HG03060 (cell line): ENCODE measurements around the gene DYRK3.
"Not testable (repeated sequence)": the region's sequence is repeated elsewhere in the genome, so short reads cannot be mapped to it uniquely, and the experiment has no call there.

Experiments
- ATAC-seq: cut with Tn5 transposase; IDR thresholded peaks from one replicate; pipeline ENCODE4 v1.9.1; 2021; ENCODE audit warnings: low read depth, moderate number of reproducible peaks; ENCODE audit not compliant: unreplicated experiment

Gene DYRK3

GRCh38 chr1:206635080-206635977 lies at the start of gene DYRK3:
Gene DYRK3 (plus strand): TSS chr1:206635536. CDS start chr1:206635704, 168 bp downstream.
- peak; percentile 40 for ATAC-seq

GRCh38 chr1:206586501-206587445 lies 48.6 kb upstream of the DYRK3 start:
- no peak for ATAC-seq

GRCh38 chr1:206587904-206588303 lies 47.4 kb upstream of the DYRK3 start:
- ATAC-seq: no peak

- no peak for ATAC-seq
These were observed 46.8 kb upstream of the DYRK3 start for GRCh38 chr1:206588492-206588891.

GRCh38 chr1:206589206-206589605 lies 46.1 kb upstream of the DYRK3 start:
- no peak for ATAC-seq

GRCh38 chr1:206590025-206590758 lies 45.1 kb upstream of the DYRK3 start:
- no peak for ATAC-seq

GRCh38 chr1:206591226-206591625 lies 44.1 kb upstream of the DYRK3 start:
- no peak for ATAC-seq

GRCh38 chr1:206591696-206592095 lies 43.6 kb upstream of the DYRK3 start:
- no peak for ATAC-seq

- no peak for ATAC-seq
These were observed 41.9 kb upstream of the DYRK3 start for GRCh38 chr1:206593351-206593925.

GRCh38 chr1:206595581-206596318 lies 39.6 kb upstream of the DYRK3 start:
- no peak for ATAC-seq

- ATAC-seq: no peak
These were observed 39.0 kb upstream of the DYRK3 start for GRCh38 chr1:206596319-206596666.

GRCh38 chr1:206600527-206600926 lies 34.8 kb upstream of the DYRK3 start:
- ATAC-seq: no peak

- ATAC-seq: no peak
These were observed 30.5 kb upstream of the DYRK3 start for GRCh38 chr1:206604861-206605260.

GRCh38 chr1:206606867-206607266 lies 28.5 kb upstream of the DYRK3 start:
- no peak for ATAC-seq

- ATAC-seq: no peak
These were observed 27.1 kb upstream of the DYRK3 start for GRCh38 chr1:206608108-206608698.

- no peak for ATAC-seq
These were observed 25.9 kb upstream of the DYRK3 start for GRCh38 chr1:206609229-206609991.

- ATAC-seq: peak; percentile 46
These were observed 23.0 kb upstream of the DYRK3 start, which contains the start of gene EIF2D for GRCh38 chr1:206612129-206612876. Gene EIF2D (minus strand): TSS chr1:206612465. CDS start chr1:206612342, 123 bp downstream.

GRCh38 chr1:206626396-206626795 lies 8.9 kb upstream of the DYRK3 start:
- not testable (repeated sequence) for ATAC-seq
